ENCODE data around the gene GPR18.

GPR18 gene

DNA sequence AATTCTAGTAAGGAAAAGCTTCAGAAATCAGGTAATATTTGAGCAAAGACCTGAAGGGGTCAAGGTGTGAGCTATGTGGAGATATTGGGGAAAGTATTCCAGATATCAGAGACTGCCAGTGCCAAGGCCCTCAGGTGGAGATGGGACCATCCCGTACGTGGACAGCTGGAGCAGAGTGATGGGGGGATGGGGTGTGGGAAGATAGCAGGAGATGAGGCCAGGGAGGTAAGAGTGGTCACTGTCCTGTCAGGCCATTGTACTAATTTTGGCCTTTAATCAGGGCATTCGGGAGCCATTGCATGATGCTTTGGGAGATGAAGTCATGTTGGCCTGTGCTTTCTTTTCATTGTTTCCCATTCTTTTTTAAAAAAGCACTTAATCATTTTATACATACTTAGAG lies 13.1 kb upstream of the GPR18 start:
- Histone ChIP-seq H3K9me3 (ENCODE audit: insufficient read depth, low read length) (no peaks in the 10 kb centered on the region), H3K36me3 (ENCODE audit: low read length) (no peaks in the 10 kb centered on the region), H3K4me3 (ENCODE audit: insufficient read depth, low read length, poor library complexity, severe bottlenecking) (no peak overlapping the region), H3K27ac (ENCODE audit: low read depth, low read length) (no peak overlapping the region), H3K9me2 (replicated peaks; ENCODE audit: insufficient read depth, low read length) (no peaks in the 10 kb centered on the region), H3K9ac (ENCODE audit: low read length) (no peak overlapping the region), H2AFZ (ENCODE audit: low read depth, low read length, severe bottlenecking) (no peak overlapping the region), H4K20me1 (ENCODE audit: low read depth, low read length) (peaks cover 3% of the 10 kb centered on the region; the same call in 1 of the 2 replicates), H3F3A (ENCODE audit: insufficient read depth) (no peaks in the 10 kb centered on the region), H3K79me2 (ENCODE audit: insufficient read depth, low read length) (no peaks in the 10 kb centered on the region), H3K4me2 (ENCODE audit: low read depth, low read length, poor library complexity, severe bottlenecking) (no peak overlapping the region), H3K27me3 (ENCODE audit: low read length) (no peaks in the 10 kb centered on the region)
- no peak for TF ChIP-seq EZH2phosphoT487 (conservative IDR thresholded peaks at IDR 0.05; ENCODE audit: low read length)
- no peak for TF ChIP-seq CTCF (IDR thresholded peaks at IDR 0.05; ENCODE audit: insufficient read depth, low read length, poor library complexity, severe bottlenecking)

- H3K4me3 ChIP-seq (ENCODE audit: insufficient read depth, low read length, poor library complexity, severe bottlenecking) = no peak overlapping the region
- no peaks in the 10 kb centered on the region for H3K9me2 ChIP-seq (replicated peaks; ENCODE audit: insufficient read depth, low read length)
- H3K36me3 ChIP-seq (ENCODE audit: low read length) = no peaks in the 10 kb centered on the region
- no peaks in the 10 kb centered on the region for H3K9me3 ChIP-seq (ENCODE audit: insufficient read depth, low read length)
- no peaks in the 10 kb centered on the region for H3K27me3 ChIP-seq (ENCODE audit: low read length)
- no peak for TF ChIP-seq CTCF (IDR thresholded peaks at IDR 0.05; ENCODE audit: insufficient read depth, low read length, poor library complexity, severe bottlenecking)
- no peak for TF ChIP-seq EZH2phosphoT487 (conservative IDR thresholded peaks at IDR 0.05; ENCODE audit: low read length)
- peaks cover 3% of the 10 kb centered on the region; the same call in 1 of the 2 replicates for H4K20me1 ChIP-seq (ENCODE audit: low read depth, low read length)
- H3K4me2 ChIP-seq (ENCODE audit: low read depth, low read length, poor library complexity, severe bottlenecking) = no peak overlapping the region
- H3K27ac ChIP-seq (ENCODE audit: low read depth, low read length) = no peak overlapping the region
- no peak overlapping the region for H2AFZ ChIP-seq (ENCODE audit: low read depth, low read length, severe bottlenecking)
- no peaks in the 10 kb centered on the region for H3K79me2 ChIP-seq (ENCODE audit: insufficient read depth, low read length)
- H3K9ac ChIP-seq (ENCODE audit: low read length) = no peak overlapping the region
- 0 out of 2 replicates have a peak, but pooled peaks cover under 1% of the 10 kb centered on the region for H3F3A ChIP-seq (ENCODE audit: insufficient read depth)
Observed at GRCh38 chr13:99270518-99270917, 12.3 kb upstream of the GPR18 start.

DNA sequence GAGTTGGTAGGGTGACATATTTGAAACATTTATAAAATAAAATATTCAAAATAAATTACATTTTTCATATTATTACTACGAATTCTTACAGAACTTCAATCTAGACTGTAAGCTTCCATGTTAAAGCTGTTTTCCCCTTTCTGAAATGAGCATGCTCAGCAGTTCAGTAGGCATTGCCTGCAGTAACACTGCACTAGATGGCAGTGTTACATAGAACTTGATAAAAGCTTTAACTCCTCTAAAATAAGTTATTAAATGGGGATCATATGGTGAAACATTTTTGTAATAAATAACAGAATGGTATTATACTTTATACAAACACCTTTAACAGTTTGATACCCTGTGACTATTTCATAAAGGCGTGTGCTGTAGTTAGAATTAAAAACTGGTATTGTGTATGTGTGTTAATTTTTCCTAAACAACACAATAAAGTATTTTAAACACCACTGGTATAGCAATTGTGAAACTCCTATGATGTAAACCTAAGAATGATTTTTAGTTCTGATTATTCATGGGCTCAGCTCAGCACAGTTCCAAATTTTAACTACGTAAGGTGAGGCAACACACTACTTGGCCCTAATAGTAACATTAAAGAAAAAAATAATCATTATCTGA lies 11.6 kb upstream of the GPR18 start:
- Histone ChIP-seq H3K9me3 (ENCODE audit: insufficient read depth, low read length) (no peaks in the 10 kb centered on the region), H3F3A (ENCODE audit: insufficient read depth) (peaks cover 8% of the 10 kb centered on the region), H3K4me2 (ENCODE audit: low read depth, low read length, poor library complexity, severe bottlenecking) (no peak overlapping the region), H3K9me2 (replicated peaks; ENCODE audit: insufficient read depth, low read length) (no peaks in the 10 kb centered on the region), H3K27ac (ENCODE audit: low read depth, low read length) (no peak overlapping the region), H3K36me3 (ENCODE audit: low read length) (no peaks in the 10 kb centered on the region), H3K79me2 (ENCODE audit: insufficient read depth, low read length) (no peaks in the 10 kb centered on the region), H3K9ac (ENCODE audit: low read length) (no peak overlapping the region), H4K20me1 (ENCODE audit: low read depth, low read length) (peaks cover 7% of the 10 kb centered on the region; the same call in 1 of the 2 replicates), H3K4me3 (ENCODE audit: insufficient read depth, low read length, poor library complexity, severe bottlenecking) (no peak overlapping the region), H3K27me3 (ENCODE audit: low read length) (no peaks in the 10 kb centered on the region), H2AFZ (ENCODE audit: low read depth, low read length, severe bottlenecking) (no peak overlapping the region)
- TF ChIP-seq CTCF (IDR thresholded peaks at IDR 0.05; ENCODE audit: insufficient read depth, low read length, poor library complexity, severe bottlenecking) = peak; percentile 56
- TF ChIP-seq EZH2phosphoT487 (conservative IDR thresholded peaks at IDR 0.05; ENCODE audit: low read length) = no peak
